LNCAP (cell line): ENCODE measurements around the gene PXDC1.

Source experiments
- TF ChIP-seq, protein P1 (sequence below): fragments of 450-650 bp; IDR thresholded peaks from 2 replicates; pipeline ENCODE4 v1.5.1; 2017; ENCODE audit warnings: mild to moderate bottlenecking

Gene PXDC1

DNA sequence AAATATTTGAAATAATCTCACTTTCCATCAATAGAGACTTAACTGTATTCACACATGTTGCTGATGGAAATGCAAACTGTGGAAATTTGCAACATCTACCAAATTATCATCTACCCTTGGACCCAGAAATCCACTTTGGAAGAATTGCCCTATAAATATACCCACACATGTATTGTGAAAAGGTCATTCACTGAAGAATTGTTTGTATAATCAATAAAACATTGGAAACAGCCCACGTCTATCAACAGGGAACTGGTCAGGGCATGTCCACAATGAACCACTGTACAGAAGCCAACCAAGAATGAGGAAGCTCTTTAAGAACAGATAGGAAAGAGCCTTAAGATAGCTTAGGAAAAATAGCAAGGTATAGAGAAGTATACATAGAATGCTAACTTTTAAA lies 36.2 kb downstream of the PXDC1 start:
- TF ChIP-seq, protein P1, sequence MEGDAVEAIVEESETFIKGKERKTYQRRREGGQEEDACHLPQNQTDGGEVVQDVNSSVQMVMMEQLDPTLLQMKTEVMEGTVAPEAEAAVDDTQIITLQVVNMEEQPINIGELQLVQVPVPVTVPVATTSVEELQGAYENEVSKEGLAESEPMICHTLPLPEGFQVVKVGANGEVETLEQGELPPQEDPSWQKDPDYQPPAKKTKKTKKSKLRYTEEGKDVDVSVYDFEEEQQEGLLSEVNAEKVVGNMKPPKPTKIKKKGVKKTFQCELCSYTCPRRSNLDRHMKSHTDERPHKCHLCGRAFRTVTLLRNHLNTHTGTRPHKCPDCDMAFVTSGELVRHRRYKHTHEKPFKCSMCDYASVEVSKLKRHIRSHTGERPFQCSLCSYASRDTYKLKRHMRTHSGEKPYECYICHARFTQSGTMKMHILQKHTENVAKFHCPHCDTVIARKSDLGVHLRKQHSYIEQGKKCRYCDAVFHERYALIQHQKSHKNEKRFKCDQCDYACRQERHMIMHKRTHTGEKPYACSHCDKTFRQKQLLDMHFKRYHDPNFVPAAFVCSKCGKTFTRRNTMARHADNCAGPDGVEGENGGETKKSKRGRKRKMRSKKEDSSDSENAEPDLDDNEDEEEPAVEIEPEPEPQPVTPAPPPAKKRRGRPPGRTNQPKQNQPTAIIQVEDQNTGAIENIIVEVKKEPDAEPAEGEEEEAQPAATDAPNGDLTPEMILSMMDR: no peak

DNA sequence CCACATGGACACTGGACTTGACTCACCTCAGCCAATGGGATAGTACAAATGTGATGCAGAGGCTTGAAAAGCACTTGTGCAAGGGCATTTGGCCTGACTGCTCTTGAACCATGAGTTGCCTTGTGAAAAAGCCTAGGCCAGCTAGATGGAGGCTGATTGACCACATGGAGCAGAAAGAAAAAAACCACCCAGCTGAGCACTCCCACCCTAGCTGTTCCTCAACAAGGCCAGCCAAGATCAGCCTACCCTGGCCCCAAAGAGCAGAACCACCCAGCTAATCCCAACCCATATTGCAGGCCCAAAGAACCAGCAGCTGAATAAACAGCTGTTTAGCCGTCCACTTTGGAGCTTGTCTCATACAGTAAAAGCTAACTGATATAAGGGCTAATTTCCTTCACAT lies 36.7 kb downstream of the PXDC1 start:
- TF ChIP-seq, protein P1: no peak

DNA sequence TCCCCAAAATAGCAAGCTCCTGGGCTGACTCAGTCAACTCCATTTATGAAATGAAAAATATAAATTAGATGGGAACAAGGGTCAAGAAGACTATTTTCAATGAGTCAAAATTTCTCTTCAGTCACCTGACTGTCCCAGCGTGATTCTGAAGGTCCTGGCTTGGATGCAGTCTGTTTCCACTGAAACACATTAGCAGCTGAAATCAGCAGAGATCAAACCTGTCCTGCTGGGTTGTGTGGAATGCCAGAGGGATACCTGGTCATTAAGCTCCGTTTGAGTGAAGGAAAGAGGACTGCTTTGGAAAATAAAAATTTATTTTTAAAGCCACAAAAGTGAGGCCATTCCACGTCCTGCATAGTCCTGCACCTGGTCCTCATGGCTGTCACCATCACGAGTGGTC lies 37.4 kb downstream of the PXDC1 start:
- TF ChIP-seq, protein P1: no peak

- TF ChIP-seq, protein P1: no peak
Observed at GRCh38 chr6:3712827-3713665, 38.5 kb downstream of the PXDC1 start.

GRCh38 chr6:3711776-3712175 lies 39.7 kb downstream of the PXDC1 start:
- TF ChIP-seq, protein P1: no peak

DNA sequence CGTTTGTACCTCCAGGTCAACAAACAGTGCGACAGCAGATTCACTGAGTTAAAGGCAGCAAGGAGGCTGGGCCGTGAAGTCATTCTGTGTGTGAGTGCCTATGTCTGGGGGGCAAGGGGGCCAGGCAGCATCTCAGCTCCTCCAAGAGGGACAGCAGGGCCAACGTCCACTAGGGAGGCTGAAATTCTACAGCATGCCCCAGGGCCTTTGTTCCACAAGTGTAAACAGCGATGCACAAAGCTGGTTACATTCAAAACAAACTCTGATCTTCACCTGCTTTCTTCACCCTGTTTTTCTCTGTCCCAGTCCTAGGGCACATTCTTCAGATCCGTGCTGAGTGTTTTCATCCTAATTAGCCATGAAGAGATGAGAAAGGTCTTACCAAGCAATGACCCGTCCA lies 41.1 kb downstream of the PXDC1 start:
- TF ChIP-seq, protein P1: no peak

GRCh38 chr6:3708540-3708939 lies 43.0 kb downstream of the PXDC1 start:
- TF ChIP-seq, protein P1: no peak
